Tibial nerve (tissue), 4 donors: ENCODE data around the gene MICAL2. TPM values are rescaled to one million over a fixed set of nuclear protein-coding genes. Genes with fewer than 3 reads are reported as not detected.

Source experiments
- DNase-seq, 2 donors: peaks; one replicate each; pipeline ENCODE4 v3.0.0-alpha.2; 2019; ENCODE audit warnings: low spot score in 2 of 2
- H3K27ac ChIP-seq, 4 donors: fragments of 200-600 bp; sonication (generic) in 3 of 4; one replicate each; pipeline ENCODE4 v1.5.1; 2017 to 2019; ENCODE audit warnings: mild to moderate bottlenecking in 1 of 4
- H3K27me3 ChIP-seq, 2 donors: fragments of 200-600 bp; sonication (generic) in 1 of 2; one replicate each; pipeline versions ENCODE4 v1.5.1 to v1.6.0; 2017 to 2019
- H3K36me3 ChIP-seq, 3 donors: fragments of 200-600 bp; sonication (generic); one replicate each; pipeline ENCODE4 v1.5.1; 2018 to 2019
- H3K4me1 ChIP-seq, 4 donors: fragments of 200-600 bp; sonication (generic) in 3 of 4; one replicate each; pipeline ENCODE4 v1.5.1; 2017 to 2019
- H3K4me3 ChIP-seq, 4 donors: fragments of 200-600 bp; sonication (generic) in 3 of 4; one replicate each; pipeline ENCODE4 v1.5.1; 2017 to 2019; ENCODE audit warnings: mild to moderate bottlenecking in 1 of 4, moderate library complexity in 1 of 4
- H3K9me3 ChIP-seq, 4 donors: fragments of 200-600 bp; sonication (generic) in 3 of 4; one replicate each; pipeline ENCODE4 v1.5.1; 2017 to 2019
- EP300 ChIP-seq, 2 donors: sonication (generic); formaldehyde crosslinking; IDR thresholded peaks; one replicate each; pipeline ENCODE4 v1.6.1; 2017; ENCODE audit warnings: antibody characterized with exemption in 2 of 2, mild to moderate bottlenecking in 1 of 2
- POLR2A ChIP-seq, 2 donors: fragments of 450-650 bp; IDR thresholded peaks; one replicate each; pipeline ENCODE4 v1.6.1; 2017; ENCODE audit warnings: antibody characterized with exemption in 2 of 2, mild to moderate bottlenecking in 2 of 2, moderate library complexity in 2 of 2
- WGBS, 2 donors: methylation state at CpG; one replicate each; pipeline ENCODE4 v1.1.5; 2018; 5-methylcytosine and 5-hydroxymethylcytosine counted together
- total RNA-seq, 4 donors: library from RNA; depleted of rRNA; stranded (reverse); fragments of >200 nt; gene quantifications; one replicate each; pipeline ENCODE4 v1.1.0, GENCODE V29; 2016
- TF ChIP-seq, protein P1 (sequence below), 5 experiments: fragments of 200-600 bp in 3 of 5; fragments of 450-650 bp in 2 of 5; sonication (generic) in 3 of 5; IDR thresholded peaks; one replicate each; pipeline ENCODE4 v1.5.1; 2016 to 2019; ENCODE audit warnings: antibody characterized with exemption in 5 of 5, mild to moderate bottlenecking in 3 of 5, moderate library complexity in 2 of 5

MICAL2 gene
- total RNA-seq: 100 to 1,000 TPM in 2 of 4 donors, 10 to 100 TPM in 2; 87.0 to 136 (median 101) TPM

DNA sequence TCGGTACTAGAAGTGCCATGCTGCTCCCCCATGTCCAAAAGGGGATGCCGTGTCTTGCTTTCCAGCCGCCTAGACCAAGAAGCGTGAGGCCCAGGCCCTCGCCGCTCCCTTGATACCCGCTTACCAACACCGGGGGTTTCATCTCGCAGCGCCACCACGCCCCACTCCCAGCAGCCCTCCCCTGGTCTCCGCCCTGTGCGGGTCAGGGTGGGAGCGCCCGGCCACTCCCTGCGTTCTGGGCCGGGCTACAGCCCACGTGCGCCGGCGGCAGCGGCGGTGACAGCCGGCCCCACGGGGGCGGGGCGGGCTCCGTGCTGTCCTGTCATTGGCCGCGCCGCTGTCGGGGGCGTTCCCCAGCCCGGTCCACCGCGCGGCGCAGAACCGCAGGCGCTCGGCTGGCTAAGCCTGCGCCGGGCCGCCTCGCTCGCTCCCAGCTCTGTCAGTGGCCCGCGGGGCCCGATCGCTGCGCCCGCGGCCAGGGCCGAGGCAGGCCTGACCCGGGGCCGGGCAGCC lies at the start of gene MICAL2:
MICAL2 (plus strand) TSS at position 390 of the 513 bp plus-strand sequence. CDS start 51,566 bp downstream, outside the sequence.
- Histone ChIP-seq H3K36me3 (no peaks in the 10 kb centered on the region), H3K27me3 (no peaks in the 10 kb centered on the region), H3K9me3 (no peaks in the 10 kb centered on the region), H3K27ac (peak within 1 kb of the TSS; percentile 47 to 95 (median 83)), H3K4me1 (peaks cover 0 to 29% (median 13%) of the 10 kb centered on the region in 4 donors), H3K4me3 (peak within 1 kb of the TSS; percentile 56 to 97 (median 68))
- peak; percentile 68 to 76 for DNase-seq
- 0 to 1% methylated on average over 2 to 14 of the region's 56 CpGs for WGBS, 2 donors
- TF ChIP-seq, protein P1, sequence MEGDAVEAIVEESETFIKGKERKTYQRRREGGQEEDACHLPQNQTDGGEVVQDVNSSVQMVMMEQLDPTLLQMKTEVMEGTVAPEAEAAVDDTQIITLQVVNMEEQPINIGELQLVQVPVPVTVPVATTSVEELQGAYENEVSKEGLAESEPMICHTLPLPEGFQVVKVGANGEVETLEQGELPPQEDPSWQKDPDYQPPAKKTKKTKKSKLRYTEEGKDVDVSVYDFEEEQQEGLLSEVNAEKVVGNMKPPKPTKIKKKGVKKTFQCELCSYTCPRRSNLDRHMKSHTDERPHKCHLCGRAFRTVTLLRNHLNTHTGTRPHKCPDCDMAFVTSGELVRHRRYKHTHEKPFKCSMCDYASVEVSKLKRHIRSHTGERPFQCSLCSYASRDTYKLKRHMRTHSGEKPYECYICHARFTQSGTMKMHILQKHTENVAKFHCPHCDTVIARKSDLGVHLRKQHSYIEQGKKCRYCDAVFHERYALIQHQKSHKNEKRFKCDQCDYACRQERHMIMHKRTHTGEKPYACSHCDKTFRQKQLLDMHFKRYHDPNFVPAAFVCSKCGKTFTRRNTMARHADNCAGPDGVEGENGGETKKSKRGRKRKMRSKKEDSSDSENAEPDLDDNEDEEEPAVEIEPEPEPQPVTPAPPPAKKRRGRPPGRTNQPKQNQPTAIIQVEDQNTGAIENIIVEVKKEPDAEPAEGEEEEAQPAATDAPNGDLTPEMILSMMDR (IDR thresholded peaks at IDR 0.05): peak in 1 of 5 experiments; percentile 42
- TF ChIP-seq POLR2A (IDR thresholded peaks at IDR 0.05) (peak; percentile 66 to 73), EP300 (IDR thresholded peaks at IDR 0.05) (peak in 1 of 2 donors; percentile 79)

DNA sequence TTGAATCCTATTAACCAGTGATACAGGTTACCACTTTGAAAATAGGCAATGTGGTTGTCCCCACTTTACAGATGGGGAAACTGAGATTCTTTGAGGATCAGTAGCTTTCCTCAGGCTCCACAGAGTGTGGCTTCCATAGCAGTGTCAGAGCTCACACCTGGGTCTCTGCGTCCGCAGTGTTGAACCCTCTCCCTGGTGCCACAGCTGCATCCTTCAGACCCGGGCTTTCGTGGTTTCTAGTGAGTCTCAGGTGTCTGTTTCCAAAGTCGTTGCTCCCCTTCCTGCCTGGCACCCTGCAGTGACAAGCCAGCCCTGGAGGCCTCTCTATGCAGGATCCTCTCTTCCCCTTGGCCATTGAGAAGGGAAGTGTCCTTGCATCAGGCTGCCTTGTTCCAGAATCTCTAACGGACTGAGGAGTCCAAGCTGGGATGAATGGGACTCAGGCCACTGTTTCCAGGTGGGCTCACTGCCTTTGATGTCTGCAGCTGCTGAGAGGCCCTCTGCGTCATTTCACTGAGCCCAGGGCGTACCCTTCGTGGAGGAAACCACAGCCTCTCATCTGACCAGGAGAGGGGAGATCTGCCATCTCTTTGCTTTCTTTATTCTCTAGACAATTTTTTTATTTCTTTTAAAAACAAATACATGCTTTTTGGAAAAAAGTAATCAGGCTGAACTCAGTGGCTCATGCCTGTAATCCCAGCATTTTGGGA lies 48.4 kb upstream of the MICAL2 start:
- no peak for DNase-seq

DNA sequence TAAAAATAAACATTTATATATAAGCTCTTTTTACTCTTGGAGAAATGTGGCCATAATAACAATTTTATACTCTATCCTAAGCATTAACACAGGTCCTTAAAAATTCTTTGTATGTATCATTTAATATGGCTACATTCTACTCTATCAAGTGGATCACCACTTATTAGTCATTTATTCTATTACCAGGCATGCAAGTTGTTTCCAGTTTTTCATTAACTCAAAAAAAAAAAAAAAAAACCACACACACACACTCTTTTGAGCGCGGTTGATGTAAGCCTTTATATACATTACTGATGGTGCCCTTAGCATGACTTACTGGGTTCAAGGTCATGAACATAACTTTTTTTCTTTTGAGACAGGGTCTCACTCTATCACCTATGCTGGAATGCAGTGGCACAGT lies 47.1 kb upstream of the MICAL2 start:
- TF ChIP-seq POLR2A (IDR thresholded peaks at IDR 0.05) (no peak), EP300 (IDR thresholded peaks at IDR 0.05) (no peak)
- TF ChIP-seq, protein P1 (IDR thresholded peaks at IDR 0.05): no peak
- Histone ChIP-seq H3K9me3 (peaks cover 0 to 6% (median 0%) of the 10 kb centered on the region in 4 donors), H3K36me3 (no peaks in the 10 kb centered on the region), H3K4me1 (peaks cover 0 to 10% (median 0%) of the 10 kb centered on the region in 4 donors), H3K4me3 (no peak overlapping the region), H3K27ac (no peak overlapping the region), H3K27me3 (no peaks in the 10 kb centered on the region)
- WGBS, 2 donors: 70 to 95% methylated on average over 2 of the region's 2 CpGs
- no peak for DNase-seq

More for the DNA sequence above, 48.4 kb upstream of the MICAL2 start:
- no peaks in the 10 kb centered on the region for H3K27me3 ChIP-seq
- peaks cover 0 to 4% (median 0%) of the 10 kb centered on the region in 4 donors for H3K4me1 ChIP-seq
- no peak for TF ChIP-seq EP300 (IDR thresholded peaks at IDR 0.05)
- no peak for TF ChIP-seq POLR2A (IDR thresholded peaks at IDR 0.05)
- TF ChIP-seq, protein P1 (IDR thresholded peaks at IDR 0.05): no peak
- H3K27ac ChIP-seq: no peak overlapping the region
- H3K36me3 ChIP-seq: no peaks in the 10 kb centered on the region
- H3K4me3 ChIP-seq: no peak overlapping the region
- H3K9me3 ChIP-seq: peaks cover 0 to 6% (median 0%) of the 10 kb centered on the region in 4 donors
- 68 to 71% methylated on average over 9 of the region's 9 CpGs for WGBS, 2 donors

DNA sequence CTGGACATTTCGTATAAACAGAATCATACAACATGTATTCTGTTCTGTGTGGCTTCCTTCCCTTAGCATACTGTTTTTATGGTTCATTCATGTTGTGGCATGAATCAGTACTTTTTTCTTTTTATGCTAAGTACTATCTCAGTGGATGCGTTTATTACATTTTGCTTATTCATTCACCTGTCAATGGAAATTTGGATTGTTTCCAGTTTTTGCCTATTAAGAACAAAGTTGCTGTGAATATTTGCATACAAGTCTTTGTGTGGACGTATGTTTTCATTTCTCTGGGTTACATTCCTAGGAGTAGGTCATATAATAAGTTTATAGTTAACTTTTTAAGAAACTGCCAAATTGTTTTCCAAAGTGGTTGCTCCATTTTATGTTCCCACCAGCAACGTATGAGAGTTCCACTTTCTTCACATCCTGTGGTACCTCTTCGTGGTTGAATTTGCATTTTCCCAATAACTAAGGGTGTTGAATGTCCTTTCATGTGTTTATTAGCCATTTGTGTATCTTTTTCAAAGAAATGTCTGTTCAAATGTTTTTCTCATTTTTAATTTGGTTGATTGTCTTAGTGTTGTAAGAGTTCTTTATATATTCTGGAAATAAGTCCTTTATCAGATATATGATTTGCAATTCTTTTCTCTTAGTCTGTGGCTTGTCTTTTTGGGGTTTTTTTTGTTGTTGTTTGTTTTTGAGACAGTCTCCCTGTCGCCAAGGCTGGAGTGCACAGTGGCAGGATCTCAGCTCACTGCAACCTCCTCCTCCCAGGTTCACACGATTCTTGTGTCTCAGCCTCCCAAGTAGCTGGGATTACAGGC lies 46.0 kb upstream of the MICAL2 start:
- 74 to 89% methylated on average over 7 of the region's 7 CpGs for WGBS, 2 donors
- Histone ChIP-seq H3K27me3 (no peaks in the 10 kb centered on the region), H3K4me1 (peaks cover 0 to 10% (median 0%) of the 10 kb centered on the region in 4 donors), H3K36me3 (no peaks in the 10 kb centered on the region), H3K27ac (no peak overlapping the region), H3K9me3 (peaks cover 0 to 6% (median 0%) of the 10 kb centered on the region in 4 donors), H3K4me3 (no peak overlapping the region)
- DNase-seq: no peak
- TF ChIP-seq, protein P1 (IDR thresholded peaks at IDR 0.05): no peak
- TF ChIP-seq POLR2A (IDR thresholded peaks at IDR 0.05) (no peak), EP300 (IDR thresholded peaks at IDR 0.05) (no peak)
